GM19328 (cell line): ENCODE data around the gene ADAMTS4.
A peak's percentile ranks its signal among the peaks of the same experiment; 100 is the strongest.

Experiments
- ATAC-seq: cut with Tn5 transposase; IDR thresholded peaks from one replicate; pipeline ENCODE4 v1.9.1; 2021; ENCODE audit warnings: mild to moderate bottlenecking, moderate library complexity; ENCODE audit not compliant: unreplicated experiment

ADAMTS4 gene

DNA sequence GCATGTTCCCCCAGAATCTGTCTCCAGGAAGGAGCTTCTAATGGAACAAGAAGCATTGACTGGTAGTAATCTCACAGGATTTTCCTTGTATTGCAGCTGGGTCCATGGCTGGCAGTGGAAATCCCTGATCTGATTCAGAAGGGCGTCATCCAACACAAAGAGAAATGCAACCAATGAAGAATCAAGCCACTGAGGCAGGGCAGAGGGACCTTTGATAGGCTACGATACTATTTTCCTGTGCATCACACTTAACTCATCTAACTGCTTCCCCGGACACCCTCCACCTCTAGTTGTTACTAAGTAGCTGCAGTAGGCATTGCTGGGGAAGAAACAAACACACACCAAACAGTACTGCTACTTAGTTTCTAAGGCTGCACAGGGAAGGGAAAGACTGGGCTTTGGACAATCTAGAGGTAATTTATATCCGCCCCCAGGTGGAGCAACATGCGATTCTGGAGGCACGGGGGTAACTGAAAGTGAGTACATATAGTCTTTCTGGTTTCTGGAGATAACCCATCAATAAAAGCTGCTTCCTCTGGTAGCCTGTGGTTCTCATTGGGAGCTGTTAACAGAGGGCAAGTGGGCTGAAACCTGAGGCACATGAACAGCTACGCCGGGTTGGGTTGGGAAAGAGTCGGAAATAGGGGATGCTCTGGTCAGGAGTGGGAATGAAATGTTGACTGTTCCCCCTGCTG is 40.4 kb downstream of the ADAMTS4 start:
- ATAC-seq, result no peak

- ATAC-seq, result no peak
Measured at GRCh38 chr1:161157867-161158266, 41.0 kb downstream of the ADAMTS4 start.

GRCh38 chr1:161153682-161154337 is 45.0 kb downstream of the ADAMTS4 start, which contains the start of gene UFC1:
UFC1 (plus strand) TSS chr1:161153978; CDS start chr1:161153998, 20 bp downstream.
- ATAC-seq, result peak; percentile 82

GRCh38 chr1:161153176-161153575 is 45.7 kb downstream of the ADAMTS4 start:
- ATAC-seq, result no peak

GRCh38 chr1:161145832-161146231 is 53.0 kb downstream of the ADAMTS4 start:
- ATAC-seq, result no peak

- no peak for ATAC-seq
Measured at GRCh38 chr1:161140755-161141400, 58.0 kb downstream of the ADAMTS4 start.

DNA sequence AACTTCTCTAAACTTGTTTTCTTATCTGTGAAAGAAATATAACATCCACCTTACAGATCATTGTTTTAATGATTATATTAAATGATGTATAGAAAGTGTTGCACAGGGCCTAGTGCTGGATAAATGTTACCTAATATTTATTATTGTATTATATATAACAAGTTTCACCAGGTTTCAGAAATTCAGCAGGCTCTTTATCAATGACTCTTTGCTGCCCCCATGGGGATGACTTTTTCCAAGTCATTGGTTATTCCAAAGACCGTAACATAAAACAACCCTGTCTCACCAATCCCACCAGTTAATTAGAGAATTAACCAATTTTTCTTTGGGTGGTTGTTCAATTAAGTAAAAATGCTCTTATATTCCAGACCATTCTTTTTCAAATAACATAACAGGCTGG is 59.1 kb downstream of the ADAMTS4 start:
- ATAC-seq, result no peak

- ATAC-seq, result no peak
Measured at GRCh38 chr1:161138431-161138830, 60.4 kb downstream of the ADAMTS4 start.

- ATAC-seq, result no peak
Measured at GRCh38 chr1:161137881-161138280, 61.0 kb downstream of the ADAMTS4 start.
